Mesenchymal stem cell (in vitro differentiated cells and primary cell): ENCODE results near the gene DOP1A.

Experiments
- DNase-seq: peaks from one replicate; pipeline ENCODE4 v3.0.0-alpha.2; 2013
- H2AFZ ChIP-seq: one replicate; pipeline ENCODE4 v1.6.1; 2013; ENCODE audit warnings: low read depth, mild to moderate bottlenecking, control low read depth, inconsistent platforms, low read length, moderate library complexity
- H2AK5ac ChIP-seq: 2 replicates; pipeline ENCODE4 v1.6.1; 2013; ENCODE audit warnings: low read length, moderate library complexity, mild to moderate bottlenecking, inconsistent platforms; ENCODE audit not compliant: severe bottlenecking
- H2BK120ac ChIP-seq: one replicate; pipeline ENCODE4 v1.6.1; 2013; ENCODE audit warnings: low read depth, mild to moderate bottlenecking, inconsistent platforms, low read length, moderate library complexity
- H2BK12ac ChIP-seq, 2 experiments: one replicate each; pipeline ENCODE4 v1.6.1; 2013; ENCODE audit warnings: inconsistent platforms in 2 of 2, low read length in 2 of 2, mild to moderate bottlenecking in 2 of 2, moderate library complexity in 2 of 2, control low read depth in 1 of 2
- H2BK15ac ChIP-seq: one replicate; pipeline ENCODE4 v1.6.1; 2013; ENCODE audit warnings: mild to moderate bottlenecking, low read depth, inconsistent platforms; ENCODE audit not compliant: poor library complexity, severe bottlenecking
- H2BK5ac ChIP-seq: 2 replicates; pipeline ENCODE4 v1.6.1; 2013; ENCODE audit warnings: low read depth, mild to moderate bottlenecking, low read length, control low read depth, inconsistent platforms; ENCODE audit not compliant: poor library complexity, severe bottlenecking
- H3K14ac ChIP-seq, 2 experiments: one replicate each; pipeline ENCODE4 v1.6.1; 2013; ENCODE audit warnings: inconsistent platforms in 2 of 2, low read length in 2 of 2, control low read depth in 1 of 2, mild to moderate bottlenecking in 1 of 2, moderate library complexity in 1 of 2
- H3K18ac ChIP-seq, 2 experiments: one replicate each; pipeline ENCODE4 v1.6.1; 2013; ENCODE audit warnings: inconsistent platforms in 2 of 2, low read length in 2 of 2, control low read depth in 1 of 2, low read depth in 1 of 2, mild to moderate bottlenecking in 1 of 2
- H3K23ac ChIP-seq, 2 experiments: one replicate each; pipeline ENCODE4 v1.6.1; 2013; ENCODE audit warnings: inconsistent platforms in 2 of 2, low read length in 2 of 2, mild to moderate bottlenecking in 2 of 2, moderate library complexity in 2 of 2, control low read depth in 1 of 2
- H3K27ac ChIP-seq: 2 replicates; pipeline ENCODE4 v1.5.1; 2013; ENCODE audit warnings: mild to moderate bottlenecking, moderate library complexity, low read length, control low read depth, inconsistent platforms; ENCODE audit not compliant: poor library complexity, severe bottlenecking
- H3K27me3 ChIP-seq, 2 experiments: 2 replicates each; pipeline versions ENCODE4 v1.6.1 to v1.7.0; 2013; ENCODE audit warnings: low read length in 2 of 2, mild to moderate bottlenecking in 2 of 2, moderate library complexity in 2 of 2, control low read depth in 1 of 2, inconsistent platforms in 1 of 2; ENCODE audit not compliant: control insufficient read depth in 1 of 2, insufficient read depth in 1 of 2
- H3K36me3 ChIP-seq, 2 experiments: 2 replicates each; pipeline versions ENCODE4 v1.6.1 to v1.7.0; 2013; ENCODE audit warnings: low read length in 2 of 2, control low read depth in 1 of 2, inconsistent platforms in 1 of 2, low read depth in 1 of 2, mild to moderate bottlenecking in 1 of 2; ENCODE audit not compliant: insufficient read depth in 2 of 2, control insufficient read depth in 1 of 2
- H3K4ac ChIP-seq, 2 experiments: one replicate each; pipeline ENCODE4 v1.6.1; 2013; ENCODE audit warnings: inconsistent platforms in 2 of 2, low read length in 2 of 2, mild to moderate bottlenecking in 2 of 2, moderate library complexity in 2 of 2, control low read depth in 1 of 2, low read depth in 1 of 2
- H3K4me1 ChIP-seq: 2 replicates; pipeline ENCODE4 v1.6.1; 2013; ENCODE audit warnings: low read depth, low read length, control low read depth; ENCODE audit not compliant: control insufficient read depth, insufficient read depth
- H3K4me2 ChIP-seq: 2 replicates; pipeline ENCODE4 v1.6.1; 2013; ENCODE audit warnings: low read length, mild to moderate bottlenecking, inconsistent platforms; ENCODE audit not compliant: poor library complexity, severe bottlenecking
- H3K4me3 ChIP-seq, 2 experiments: 2 replicates each; pipeline versions ENCODE4 v1.5.1 to v1.7.0; 2013; ENCODE audit warnings: low read length in 2 of 2, mild to moderate bottlenecking in 2 of 2, control low read depth in 1 of 2, low read depth in 1 of 2; ENCODE audit not compliant: insufficient read depth in 1 of 2
- H3K79me1 ChIP-seq: replicated peaks from 2 replicates; pipeline ENCODE4 v1.6.1; 2013; ENCODE audit warnings: mild to moderate bottlenecking, control low read depth, low read length, inconsistent platforms; ENCODE audit not compliant: poor library complexity, severe bottlenecking
- H3K9ac ChIP-seq: 2 replicates; pipeline ENCODE4 v1.7.0; 2013; ENCODE audit warnings: mild to moderate bottlenecking, low read length, moderate library complexity
- H3K9me3 ChIP-seq: 2 replicates; pipeline ENCODE4 v1.7.0; 2013; ENCODE audit warnings: mild to moderate bottlenecking, low read length; ENCODE audit not compliant: control insufficient read depth
- H4K8ac ChIP-seq: one replicate; pipeline ENCODE4 v1.6.1; 2013; ENCODE audit warnings: inconsistent platforms, mild to moderate bottlenecking, low read length, moderate library complexity
- H4K91ac ChIP-seq: one replicate; pipeline ENCODE4 v1.6.1; 2013; ENCODE audit warnings: mild to moderate bottlenecking, low read length, inconsistent platforms
- WGBS: methylation state at CpG from one replicate; pipeline ENCODE4 v1.1.7; 2013; ENCODE audit warnings: mixed read lengths; 5-methylcytosine and 5-hydroxymethylcytosine counted together

DOP1A gene

DNA sequence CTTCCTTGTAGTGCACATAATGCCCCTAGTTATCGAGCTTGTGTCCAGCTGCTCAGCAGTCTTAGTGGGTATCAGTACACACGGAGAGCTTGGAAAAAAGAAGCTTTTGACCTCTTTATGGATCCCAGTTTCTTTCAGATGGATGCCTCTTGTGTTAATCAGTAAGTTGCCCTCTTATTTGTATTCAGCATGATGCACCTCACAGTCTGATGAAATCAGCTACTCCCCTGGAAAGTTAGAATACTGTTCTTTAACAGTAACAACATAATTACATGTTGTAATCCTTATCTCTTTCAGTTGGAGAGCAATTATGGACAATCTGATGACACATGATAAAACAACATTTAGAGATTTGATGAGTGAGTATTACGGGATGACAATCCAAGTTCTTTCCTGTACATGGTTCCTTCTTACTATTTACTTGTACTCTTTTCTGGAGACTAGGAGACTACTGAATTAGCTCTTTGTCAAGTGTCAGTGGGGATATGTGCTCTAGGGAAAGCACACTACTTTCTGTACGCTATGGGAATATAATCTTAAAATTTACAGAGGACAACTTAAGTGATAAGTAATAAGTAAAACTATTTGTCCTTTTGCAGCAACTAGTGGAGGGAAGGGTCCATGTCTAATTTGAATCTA is 86.5 kb downstream of the DOP1A start:
- H3K4me3 ChIP-seq = no peak overlapping the region
- H3K9me3 ChIP-seq = no peaks in the 10 kb centered on the region
- H3K14ac ChIP-seq = no peak overlapping the region
- H3K4ac ChIP-seq = no peak overlapping the region
- H3K27ac ChIP-seq = no peak overlapping the region
- H2AK5ac ChIP-seq = no peak overlapping the region
- no peak overlapping the region for H4K91ac ChIP-seq
- H2AFZ ChIP-seq = no peak overlapping the region
- no peak overlapping the region for H3K9ac ChIP-seq
- no peak overlapping the region for H2BK5ac ChIP-seq
- H4K8ac ChIP-seq = no peak overlapping the region
- 100% methylated on average over 2 of the region's 4 CpGs for WGBS
- no peak overlapping the region for H3K23ac ChIP-seq
- no peaks in the 10 kb centered on the region for H3K4me1 ChIP-seq
- H3K27me3 ChIP-seq = no peaks in the 10 kb centered on the region
- no peak for DNase-seq
- no peak overlapping the region for H2BK15ac ChIP-seq
- no peak overlapping the region for H2BK120ac ChIP-seq
- H2BK12ac ChIP-seq = no peak overlapping the region
- peaks cover 6 to 86% of the 10 kb centered on the region in 2 experiments for H3K36me3 ChIP-seq
- peaks cover 2% of the 10 kb centered on the region for H3K79me1 ChIP-seq
- no peak overlapping the region for H3K4me2 ChIP-seq
- no peak overlapping the region for H3K18ac ChIP-seq

- H2AK5ac ChIP-seq = no peak overlapping the region
- H3K23ac ChIP-seq = no peak overlapping the region
- peaks cover 9 to 90% of the 10 kb centered on the region in 2 experiments for H3K36me3 ChIP-seq
- H2BK15ac ChIP-seq = no peak overlapping the region
- DNase-seq = no peak
- H3K79me1 ChIP-seq = peaks cover 2% of the 10 kb centered on the region
- H3K14ac ChIP-seq = no peak overlapping the region
- no peak overlapping the region for H2BK12ac ChIP-seq
- H2BK5ac ChIP-seq = no peak overlapping the region
- H3K27me3 ChIP-seq = no peaks in the 10 kb centered on the region
- no peak overlapping the region for H3K4ac ChIP-seq
- H3K9me3 ChIP-seq = no peaks in the 10 kb centered on the region
- no peak overlapping the region for H2AFZ ChIP-seq
- no peaks in the 10 kb centered on the region for H3K4me1 ChIP-seq
- H2BK120ac ChIP-seq = no peak overlapping the region
- H3K4me2 ChIP-seq = no peak overlapping the region
- WGBS = no CpG with 5 or more reads among the region's 2 CpGs
- H4K91ac ChIP-seq = no peak overlapping the region
- H3K18ac ChIP-seq = no peak overlapping the region
- H3K27ac ChIP-seq = no peak overlapping the region
- no peak overlapping the region for H3K9ac ChIP-seq
- no peak overlapping the region for H4K8ac ChIP-seq
- H3K4me3 ChIP-seq = no peak overlapping the region
Observed at GRCh38 chr6:83155794-83156193, 88.3 kb downstream of the DOP1A start.

DNA sequence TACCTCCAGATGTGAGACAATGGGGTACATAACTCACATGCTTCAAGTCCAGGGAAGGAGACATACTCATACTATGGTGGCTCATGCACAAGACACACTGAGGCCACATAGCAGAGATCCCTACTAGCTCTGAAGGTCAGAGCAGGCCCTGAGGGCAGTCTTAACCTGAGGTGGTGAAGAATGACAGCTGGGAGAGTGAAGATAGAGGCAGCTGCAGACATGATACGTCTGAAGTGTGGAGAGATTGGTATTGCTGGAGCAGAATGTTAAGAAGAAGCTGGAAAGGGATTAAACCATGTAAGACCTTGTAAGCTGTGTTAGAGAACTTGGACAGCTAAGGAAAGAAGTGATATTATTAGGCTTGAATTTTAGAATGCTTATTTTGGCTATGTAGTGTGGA is 92.7 kb downstream of the DOP1A start:
- H2AK5ac ChIP-seq = no peak overlapping the region
- no peak overlapping the region for H2BK12ac ChIP-seq
- H3K27me3 ChIP-seq = no peaks in the 10 kb centered on the region
- WGBS = 95% methylated on average over 1 of the region's 1 CpG
- H3K27ac ChIP-seq = no peak overlapping the region
- no peaks in the 10 kb centered on the region for H3K9me3 ChIP-seq
- no peak for DNase-seq
- H2BK15ac ChIP-seq = no peak overlapping the region
- H3K36me3 ChIP-seq = peaks cover 5 to 85% of the 10 kb centered on the region in 2 experiments
- H4K8ac ChIP-seq = no peak overlapping the region
- H3K4me3 ChIP-seq = no peak overlapping the region
- no peak overlapping the region for H2BK5ac ChIP-seq
- no peak overlapping the region for H3K14ac ChIP-seq
- no peak overlapping the region for H3K4ac ChIP-seq
- no peak overlapping the region for H3K4me2 ChIP-seq
- no peak overlapping the region for H3K23ac ChIP-seq
- H3K79me1 ChIP-seq = peaks cover 2% of the 10 kb centered on the region
- no peak overlapping the region for H2AFZ ChIP-seq
- H3K18ac ChIP-seq = no peak overlapping the region
- no peaks in the 10 kb centered on the region for H3K4me1 ChIP-seq
- no peak overlapping the region for H3K9ac ChIP-seq
- H4K91ac ChIP-seq = no peak overlapping the region
- H2BK120ac ChIP-seq = no peak overlapping the region

DNA sequence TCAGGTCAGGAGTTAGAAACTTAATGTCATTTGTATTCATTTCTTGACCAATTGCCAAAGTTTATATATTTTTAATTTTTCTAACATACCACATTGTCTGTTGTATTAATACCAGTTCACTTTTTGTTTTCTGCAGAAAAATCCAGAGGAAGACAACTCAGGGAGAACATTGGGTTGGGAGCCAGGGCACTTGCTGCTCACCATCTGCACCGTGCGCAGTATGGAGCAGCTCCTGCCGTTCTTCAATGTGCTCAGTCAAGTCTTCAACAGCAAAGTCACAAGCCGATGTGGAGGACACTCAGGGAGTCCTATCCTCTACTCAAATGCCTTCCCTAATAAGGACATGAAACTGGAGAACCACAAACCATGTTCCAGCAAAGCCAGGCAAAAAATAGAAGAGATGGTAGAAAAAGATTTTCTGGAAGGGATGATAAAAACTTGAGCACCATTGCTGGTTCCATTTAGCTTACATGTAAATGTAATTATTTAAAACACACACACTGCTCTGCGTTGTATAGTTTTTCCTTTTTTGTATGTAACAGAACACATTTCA is 100.3 kb downstream of the DOP1A start:
- Histone ChIP-seq H3K23ac (no peak overlapping the region), H3K4me3 (no peak overlapping the region), H3K9me3 (no peaks in the 10 kb centered on the region), H4K91ac (no peak overlapping the region), H3K14ac (no peak overlapping the region), H2AFZ (no peak overlapping the region), H3K9ac (no peak overlapping the region), H3K4me1 (no peaks in the 10 kb centered on the region), H3K27ac (no peak overlapping the region), H2BK15ac (no peak overlapping the region), H3K36me3 (peaks cover 23 to 99% of the 10 kb centered on the region in 2 experiments), H3K27me3 (no peaks in the 10 kb centered on the region), H3K4ac (no peak overlapping the region), H2AK5ac (no peak overlapping the region), H4K8ac (no peak overlapping the region), H3K18ac (no peak overlapping the region), H2BK5ac (no peak overlapping the region), H3K4me2 (no peak overlapping the region), H3K79me1 (peaks cover 8% of the 10 kb centered on the region), H2BK120ac (no peak overlapping the region), H2BK12ac (no peak overlapping the region)
- 100% methylated on average over 3 of the region's 5 CpGs for WGBS
- DNase-seq = no peak
